H1 (cell line): Measurements from ENCODE around the gene CEP85. TPM values are rescaled to one million over a fixed set of nuclear protein-coding genes. Genes with fewer than 3 reads are reported as not detected.

Experiments
- BRCA1 ChIP-seq: IDR thresholded peaks from 2 replicates; pipeline ENCODE4 v1.6.1; 2012; ENCODE audit warnings: low read depth, low read length, improper control_type of control experiment
- CBX5 ChIP-seq: fragments of 300-800, 300-1000 bp; sonication (generic); IDR thresholded peaks from 2 replicates; pipeline ENCODE4 v1.7.1; 2016; ENCODE audit warnings: antibody characterized with exemption, low read length, low read depth
- CHD7 ChIP-seq: fragments of 300-600 bp; sonication (generic); IDR thresholded peaks from 2 replicates; pipeline ENCODE4 v1.7.1; 2012; ENCODE audit warnings: low read length, moderate library complexity, mild to moderate bottlenecking, inconsistent platforms; ENCODE audit not compliant: insufficient replicate concordance
- GABPA ChIP-seq: IDR thresholded peaks from 2 replicates; pipeline ENCODE4 v1.6.1; 2011; ENCODE audit warnings: mild to moderate bottlenecking, low read length, moderate library complexity, borderline replicate concordance; ENCODE audit not compliant: insufficient read depth
- JUND ChIP-seq: IDR thresholded peaks from 2 replicates; pipeline ENCODE4 v1.6.1; 2011; ENCODE audit warnings: mild to moderate bottlenecking, improper control_type of control experiment, low read length
- NRF1 ChIP-seq: IDR thresholded peaks from 2 replicates; pipeline ENCODE4 v1.6.1; 2011; ENCODE audit warnings: mild to moderate bottlenecking, low read depth, low read length, improper control_type of control experiment
- SAP30 ChIP-seq: fragments of 300-600 bp; sonication (generic); IDR thresholded peaks from 2 replicates; pipeline ENCODE4 v1.7.1; 2012; ENCODE audit warnings: low read length, moderate library complexity, mild to moderate bottlenecking, inconsistent platforms; ENCODE audit not compliant: insufficient read depth, insufficient replicate concordance
- SUZ12 ChIP-seq: fragments of 200-600 bp; sonication (generic); IDR thresholded peaks from 2 replicates; pipeline ENCODE4 v1.6.1; 2012; ENCODE audit warnings: mild to moderate bottlenecking, inconsistent platforms, low read length, moderate library complexity, mixed read lengths
- TCF12 ChIP-seq: IDR thresholded peaks from 2 replicates; pipeline ENCODE4 v1.6.1; 2011; ENCODE audit warnings: low read depth, mild to moderate bottlenecking, low read length
- TEAD4 ChIP-seq: IDR thresholded peaks from 2 replicates; pipeline ENCODE4 v1.6.1; 2012; ENCODE audit warnings: low read depth, low read length, inconsistent platforms, mixed read lengths
- polyA plus RNA-seq, 7 experiments: library from polyadenylated mRNA; depleted of rRNA in 3 of 7; stranded (reverse) in 5 of 7; unstranded in 2 of 7; fragments of >200 nt in 5 of 7; fragments of 200-250 nt in 2 of 7; gene quantifications; 1 replicate in 5 of 7; 2 replicates in 1 of 7; 4 replicates in 1 of 7; pipeline versions ENCODE4 v1.2.1 to v1.2.3, GENCODE V29; 2011 to 2013; ENCODE audit warnings: missing spikeins in 2 of 7, mixed read lengths in 2 of 7
- total RNA-seq: library from RNA; stranded (reverse); fragmentation: NEBNext Ultra II Directional; extraction: Animal tissue kit (Norgen Biotek cat#: 25700); gene quantifications from 2 replicates; pipeline ENCODE4 v1.2.1, GENCODE V29; 2021

The CEP85 gene
- total and polyA plus RNA-seq, 2 of the 8 experiments (the other 6 are each of a cell fraction or from before 2014, with no cell fraction given): 40.4 to 43.7 TPM

GRCh38 chr1:26233903-26234643 lies at the start of gene CEP85 (continued):
- TF ChIP-seq CHD7 (no peak), CBX5 (no peak), NRF1 (peak; percentile 59), SUZ12 (no peak), TCF12 (no peak), BRCA1 (no peak), TEAD4 (0 out of 2 replicates have a peak, but pooled peaks have one; percentile 12), SAP30 (peak; percentile 89), GABPA (0 out of 2 replicates have a peak, but pooled peaks have one; percentile 15), JUND (no peak)
